Neuronal stem cell (in vitro differentiated cells): ENCODE data around the gene ACTL7A.
"Not testable (repeated sequence)": the region's sequence is repeated elsewhere in the genome, so short reads cannot be mapped to it uniquely, and the experiment has no call there.

Experiments used
- DNase-seq: peaks from one replicate; pipeline ENCODE4 v3.0.0-alpha.2; 2013; ENCODE audit warnings: low spot score
- H2AFZ ChIP-seq: one replicate; pipeline ENCODE4 v1.6.1; 2013; ENCODE audit warnings: mild to moderate bottlenecking, low read length, inconsistent platforms
- H2AK5ac ChIP-seq: 2 replicates; pipeline ENCODE4 v1.6.1; 2013; ENCODE audit warnings: low read depth, mild to moderate bottlenecking, inconsistent platforms, low read length, moderate library complexity, mixed read lengths
- H2BK120ac ChIP-seq: 2 replicates; pipeline ENCODE4 v1.6.1; 2013; ENCODE audit warnings: low read depth, mild to moderate bottlenecking, inconsistent platforms, low read length, moderate library complexity, mixed read lengths
- H2BK12ac ChIP-seq: one replicate; pipeline ENCODE4 v1.6.1; 2013; ENCODE audit warnings: low read length, inconsistent platforms
- H2BK15ac ChIP-seq: 2 replicates; pipeline ENCODE4 v1.6.1; 2013; ENCODE audit warnings: mild to moderate bottlenecking, low read length, inconsistent platforms, mixed read lengths
- H2BK5ac ChIP-seq: one replicate; pipeline ENCODE4 v1.6.1; 2013; ENCODE audit warnings: inconsistent platforms, mild to moderate bottlenecking, low read length, moderate library complexity
- H3K14ac ChIP-seq: one replicate; pipeline ENCODE4 v1.6.1; 2013; ENCODE audit warnings: low read length, inconsistent platforms
- H3K18ac ChIP-seq: 2 replicates; pipeline ENCODE4 v1.6.1; 2013; ENCODE audit warnings: low read length, inconsistent platforms
- H3K23ac ChIP-seq: 2 replicates; pipeline ENCODE4 v1.6.1; 2013; ENCODE audit warnings: low read depth, mild to moderate bottlenecking, mixed read lengths, low read length, inconsistent platforms; ENCODE audit not compliant: poor library complexity
- H3K27ac ChIP-seq: replicated peaks from 3 replicates; pipeline ENCODE4 v1.5.1; 2013; ENCODE audit warnings: low read length, inconsistent platforms
- H3K27me3 ChIP-seq, 3 experiments: 2 replicates each; pipeline ENCODE4 v1.6.1; 2013; ENCODE audit warnings: low read length in 3 of 3, mild to moderate bottlenecking in 2 of 3, inconsistent platforms in 1 of 3, low read depth in 1 of 3, mixed read lengths in 1 of 3, moderate library complexity in 1 of 3; ENCODE audit not compliant: control insufficient read depth in 3 of 3, insufficient read depth in 3 of 3
- H3K36me3 ChIP-seq, 2 donors: replicated peaks in 1 of 2; 2 replicates each; pipeline ENCODE4 v1.6.1; 2013; ENCODE audit warnings: low read length in 2 of 2; ENCODE audit not compliant: control insufficient read depth in 2 of 2, insufficient read depth in 2 of 2
- H3K4ac ChIP-seq: 2 replicates; pipeline ENCODE4 v1.6.1; 2013; ENCODE audit warnings: inconsistent platforms, mild to moderate bottlenecking, low read length, moderate library complexity
- H3K4me1 ChIP-seq, 2 donors: 1 replicate in 1 of 2; 2 replicates in 1 of 2; pipeline ENCODE4 v1.6.1; 2013; ENCODE audit warnings: low read length in 2 of 2, low read depth in 1 of 2; ENCODE audit not compliant: control insufficient read depth in 2 of 2, insufficient read depth in 1 of 2
- H3K4me2 ChIP-seq: one replicate; pipeline ENCODE4 v1.6.1; 2013; ENCODE audit warnings: mild to moderate bottlenecking, low read length, inconsistent platforms; ENCODE audit not compliant: insufficient read depth, poor library complexity, severe bottlenecking
- H3K4me3 ChIP-seq, 2 donors: 2 replicates each; pipeline ENCODE4 v1.5.1; 2013; ENCODE audit warnings: low read length in 2 of 2, mild to moderate bottlenecking in 2 of 2, inconsistent platforms in 1 of 2, moderate library complexity in 1 of 2
- H3K79me1 ChIP-seq: one replicate; pipeline ENCODE4 v1.6.1; 2013; ENCODE audit warnings: low read depth, mild to moderate bottlenecking, inconsistent platforms, low read length, moderate library complexity
- H3K9ac ChIP-seq: one replicate; pipeline ENCODE4 v1.6.1; 2013; ENCODE audit warnings: mild to moderate bottlenecking, low read depth, low read length, inconsistent platforms; ENCODE audit not compliant: poor library complexity
- H3K9me3 ChIP-seq, 2 donors: replicated peaks in 1 of 2; 2 replicates each; pipeline versions ENCODE3 to v1.6.1; 2013; ENCODE audit warnings: low read length in 2 of 2, mild to moderate bottlenecking in 2 of 2, inconsistent platforms in 1 of 2, low read depth in 1 of 2, mixed read lengths in 1 of 2, moderate library complexity in 1 of 2; ENCODE audit not compliant: control insufficient read depth in 2 of 2, insufficient read depth in 1 of 2
- H4K8ac ChIP-seq: one replicate; pipeline ENCODE4 v1.6.1; 2013; ENCODE audit warnings: low read depth, mild to moderate bottlenecking, inconsistent platforms, low read length, moderate library complexity
- H4K91ac ChIP-seq: one replicate; pipeline ENCODE4 v1.6.1; 2013; ENCODE audit warnings: low read length, low read depth, mild to moderate bottlenecking, inconsistent platforms; ENCODE audit not compliant: poor library complexity
- WGBS, 2 donors: extraction: QIAGEN DNeasy Blood & Tissue Kit; methylation state at CpG; one replicate each; pipeline ENCODE4 v1.1.7; 2013; ENCODE audit warnings: missing lambda C conversion rate in 2 of 2, mixed read lengths in 1 of 2; ENCODE audit not compliant: insufficient read length in 2 of 2, insufficient replicate concordance in 1 of 2; ENCODE audit errors: extremely low coverage in 2 of 2; 5-methylcytosine and 5-hydroxymethylcytosine counted together

The ACTL7A gene

DNA sequence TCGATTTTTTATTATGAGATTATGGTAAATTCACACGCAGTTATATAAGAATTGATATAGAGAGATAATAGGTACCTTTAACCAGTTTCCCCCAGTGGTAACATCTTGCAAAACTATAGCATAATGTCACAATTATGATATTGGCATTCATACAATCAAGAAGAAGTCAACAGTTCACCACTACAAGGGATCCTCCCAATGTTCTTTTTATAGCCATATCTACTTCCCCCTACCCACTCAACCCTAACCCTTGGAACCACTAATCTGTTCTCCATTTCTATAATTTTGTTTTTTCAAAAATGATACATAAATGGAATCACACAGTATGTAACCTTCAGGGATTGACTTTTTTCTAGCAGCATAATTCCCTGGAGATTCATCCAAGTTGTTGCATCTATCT is 16.1 kb upstream of the ACTL7A start:
- Histone ChIP-seq H3K23ac (no peak overlapping the region), H2BK120ac (no peak overlapping the region), H4K8ac (no peak overlapping the region), H3K4me3 (no peak overlapping the region), H2AK5ac (no peak overlapping the region), H2BK5ac (no peak overlapping the region), H2BK15ac (no peak overlapping the region), H3K27me3 (peaks cover 0 to 4% (median 0%) of the 10 kb centered on the region in 3 experiments), H3K79me1 (no peaks in the 10 kb centered on the region), H3K4me2 (no peak overlapping the region), H3K4me1 (no peaks in the 10 kb centered on the region), H2AFZ (no peak overlapping the region), H4K91ac (no peak overlapping the region), H3K4ac (no peak overlapping the region), H3K9me3 (no peaks in the 10 kb centered on the region), H3K14ac (no peak overlapping the region), H3K18ac (no peak overlapping the region), H2BK12ac (no peak overlapping the region), H3K27ac (no peak overlapping the region), H3K36me3 (no peaks in the 10 kb centered on the region), H3K9ac (no peak overlapping the region)
- no CpG with 5 or more reads among the region's 2 CpGs for WGBS, 2 donors
- no peak for DNase-seq

DNA sequence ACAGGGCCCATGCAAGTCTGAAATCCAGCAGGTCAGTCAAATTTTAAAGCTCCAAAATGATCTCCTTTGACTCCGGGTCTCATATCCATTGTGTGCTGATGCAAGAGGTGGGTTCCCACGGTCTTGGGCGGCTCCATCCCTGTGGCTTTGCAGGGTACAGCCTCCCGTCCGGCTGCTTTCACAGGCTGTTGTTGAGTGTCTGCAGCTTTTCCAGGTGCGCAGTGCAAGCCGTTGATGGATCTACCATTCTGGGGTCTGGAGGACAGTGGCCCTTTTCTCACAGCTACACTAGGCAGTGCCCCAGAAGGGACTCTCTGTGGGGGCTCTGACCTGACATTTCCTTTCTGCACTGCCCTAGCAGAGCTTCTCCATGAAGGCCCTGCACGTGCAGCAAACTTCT is 13.8 kb upstream of the ACTL7A start:
- H4K91ac ChIP-seq, H3K14ac ChIP-seq, H3K4me1 ChIP-seq, H3K27ac ChIP-seq, H2BK5ac ChIP-seq, H3K9me3 ChIP-seq, H3K4me2 ChIP-seq, H2BK120ac ChIP-seq, H3K9ac ChIP-seq, H2BK15ac ChIP-seq, H3K27me3 ChIP-seq, H4K8ac ChIP-seq, H2AK5ac ChIP-seq, H3K4ac ChIP-seq, H3K4me3 ChIP-seq, H3K23ac ChIP-seq, H3K79me1 ChIP-seq, H2AFZ ChIP-seq, H3K18ac ChIP-seq, H3K36me3 ChIP-seq, H2BK12ac ChIP-seq, DNase-seq: not testable (repeated sequence)
- no CpG with 5 or more reads among the region's 8 CpGs for WGBS, 2 donors

DNA sequence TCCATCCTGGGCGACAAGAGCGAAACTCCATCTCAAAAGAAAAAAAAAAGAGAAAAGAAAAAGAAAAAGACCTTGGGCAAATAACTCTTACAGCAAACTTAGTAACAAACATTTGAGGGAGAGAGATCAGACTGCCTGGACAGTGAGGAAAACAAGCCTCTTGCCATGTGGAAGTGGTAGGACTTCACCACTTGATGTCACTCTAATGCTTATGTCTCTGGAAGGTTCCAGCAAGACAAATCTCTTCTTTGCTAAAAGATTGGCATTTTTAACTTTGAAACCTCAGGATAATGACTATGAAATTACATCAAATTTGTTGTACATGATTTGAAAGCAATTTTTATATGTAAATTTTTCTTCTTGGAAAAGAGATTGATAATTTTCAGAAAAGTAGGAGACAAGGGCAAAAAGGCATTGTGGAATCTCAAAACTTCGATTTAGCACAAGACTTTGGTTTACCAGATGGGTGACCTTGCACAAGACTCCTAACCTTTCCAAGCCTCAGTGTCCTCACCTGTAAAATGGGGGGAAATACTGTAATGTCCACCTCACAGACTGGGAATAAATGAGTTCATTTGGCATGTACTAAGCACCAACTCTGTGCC is 11.7 kb upstream of the ACTL7A start:
- Histone ChIP-seq H2BK15ac (no peak overlapping the region), H2BK120ac (no peak overlapping the region), H3K14ac (no peak overlapping the region), H3K27ac (no peak overlapping the region), H3K18ac (no peak overlapping the region), H3K9me3 (no peaks in the 10 kb centered on the region), H3K4me2 (no peak overlapping the region), H4K8ac (no peak overlapping the region), H3K4me3 (no peak overlapping the region), H4K91ac (no peak overlapping the region), H2BK12ac (no peak overlapping the region), H3K79me1 (no peaks in the 10 kb centered on the region), H3K4ac (no peak overlapping the region), H3K4me1 (peaks cover 0 to 3% of the 10 kb centered on the region in 2 donors), H3K36me3 (no peaks in the 10 kb centered on the region), H2AFZ (no peak overlapping the region), H3K23ac (no peak overlapping the region), H3K27me3 (peaks cover 0 to 6% (median 0%) of the 10 kb centered on the region in 3 experiments), H3K9ac (no peak overlapping the region), H2BK5ac (no peak overlapping the region), H2AK5ac (no peak overlapping the region)
- no CpG with 5 or more reads among the region's 3 CpGs for WGBS, 2 donors
- DNase-seq, result no peak

DNA sequence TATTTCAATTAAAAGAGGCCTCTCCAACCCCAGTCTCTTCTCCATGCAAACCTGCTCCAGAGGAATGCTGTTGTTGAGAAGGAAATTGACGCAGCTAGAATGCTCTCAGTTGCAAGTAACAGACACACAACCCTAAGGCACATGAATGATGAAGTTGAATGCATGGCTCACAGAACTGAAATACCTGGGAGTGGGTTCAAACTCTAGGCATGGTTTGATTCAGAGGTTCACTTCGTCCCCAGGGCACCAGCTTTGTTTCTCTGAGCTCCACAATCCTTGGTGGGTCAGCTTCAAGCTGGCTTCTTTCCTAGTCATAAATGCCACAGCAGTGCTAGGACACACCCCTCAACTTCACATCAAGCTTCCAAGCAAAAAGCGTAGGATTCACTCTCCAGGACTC is 10.9 kb upstream of the ACTL7A start:
- no peak overlapping the region for H3K23ac ChIP-seq
- H2BK12ac ChIP-seq, result no peak overlapping the region
- H3K4me2 ChIP-seq, result no peak overlapping the region
- H3K9ac ChIP-seq, result no peak overlapping the region
- H3K79me1 ChIP-seq, result no peaks in the 10 kb centered on the region
- no peak overlapping the region for H2BK5ac ChIP-seq
- no peak overlapping the region for H3K14ac ChIP-seq
- no peaks in the 10 kb centered on the region for H3K36me3 ChIP-seq
- no CpG with 5 or more reads among the region's 3 CpGs for WGBS, 2 donors
- H3K4me3 ChIP-seq, result no peak overlapping the region
- H2AFZ ChIP-seq, result no peak overlapping the region
- H3K27ac ChIP-seq, result no peak overlapping the region
- H2AK5ac ChIP-seq, result no peak overlapping the region
- H3K27me3 ChIP-seq, result peaks cover 0 to 6% (median 0%) of the 10 kb centered on the region in 3 experiments
- H3K4ac ChIP-seq, result no peak overlapping the region
- H2BK120ac ChIP-seq, result no peak overlapping the region
- H3K18ac ChIP-seq, result no peak overlapping the region
- H4K8ac ChIP-seq, result no peak overlapping the region
- H3K4me1 ChIP-seq, result peaks cover 0 to 3% of the 10 kb centered on the region in 2 donors
- H4K91ac ChIP-seq, result no peak overlapping the region
- H2BK15ac ChIP-seq, result no peak overlapping the region
- H3K9me3 ChIP-seq, result no peaks in the 10 kb centered on the region
- DNase-seq, result no peak
